ENCODE measurements around the gene DUSP8.
"Not testable (repeated sequence)": the region's sequence is repeated elsewhere in the genome, so short reads cannot be mapped to it uniquely, and the experiment has no call there.

Gene DUSP8

DNA sequence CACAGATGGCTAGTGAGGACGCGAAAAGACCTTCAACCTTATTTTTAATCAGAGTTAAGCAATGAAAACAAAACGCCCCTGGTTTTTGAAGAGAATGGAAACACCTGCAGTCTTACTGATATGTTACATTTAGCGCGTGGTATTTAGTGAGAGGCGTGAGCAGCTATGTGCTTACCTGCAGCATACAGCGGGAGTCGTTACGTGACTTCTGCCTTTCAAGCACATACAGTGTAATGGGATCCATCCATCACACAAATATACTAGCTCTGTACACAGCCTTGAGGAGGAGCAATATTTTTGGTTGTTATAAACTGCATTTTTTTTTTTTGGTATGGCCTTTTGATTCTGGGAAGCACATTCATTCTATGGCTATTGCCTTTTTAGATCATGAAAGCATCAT, 20.6 kb upstream of the DUSP8 start:
- no peak overlapping the region for H3K4me3 ChIP-seq (replicated peaks; ENCODE audit: insufficient read depth, low read length)
- TF ChIP-seq GABPA (IDR thresholded peaks at IDR 0.05; ENCODE audit: low read depth): no peak
- TF ChIP-seq, protein P1, sequence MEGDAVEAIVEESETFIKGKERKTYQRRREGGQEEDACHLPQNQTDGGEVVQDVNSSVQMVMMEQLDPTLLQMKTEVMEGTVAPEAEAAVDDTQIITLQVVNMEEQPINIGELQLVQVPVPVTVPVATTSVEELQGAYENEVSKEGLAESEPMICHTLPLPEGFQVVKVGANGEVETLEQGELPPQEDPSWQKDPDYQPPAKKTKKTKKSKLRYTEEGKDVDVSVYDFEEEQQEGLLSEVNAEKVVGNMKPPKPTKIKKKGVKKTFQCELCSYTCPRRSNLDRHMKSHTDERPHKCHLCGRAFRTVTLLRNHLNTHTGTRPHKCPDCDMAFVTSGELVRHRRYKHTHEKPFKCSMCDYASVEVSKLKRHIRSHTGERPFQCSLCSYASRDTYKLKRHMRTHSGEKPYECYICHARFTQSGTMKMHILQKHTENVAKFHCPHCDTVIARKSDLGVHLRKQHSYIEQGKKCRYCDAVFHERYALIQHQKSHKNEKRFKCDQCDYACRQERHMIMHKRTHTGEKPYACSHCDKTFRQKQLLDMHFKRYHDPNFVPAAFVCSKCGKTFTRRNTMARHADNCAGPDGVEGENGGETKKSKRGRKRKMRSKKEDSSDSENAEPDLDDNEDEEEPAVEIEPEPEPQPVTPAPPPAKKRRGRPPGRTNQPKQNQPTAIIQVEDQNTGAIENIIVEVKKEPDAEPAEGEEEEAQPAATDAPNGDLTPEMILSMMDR (IDR thresholded peaks at IDR 0.05; ENCODE audit: insufficient read depth, low read length): no peak
- TF ChIP-seq, protein P2, sequence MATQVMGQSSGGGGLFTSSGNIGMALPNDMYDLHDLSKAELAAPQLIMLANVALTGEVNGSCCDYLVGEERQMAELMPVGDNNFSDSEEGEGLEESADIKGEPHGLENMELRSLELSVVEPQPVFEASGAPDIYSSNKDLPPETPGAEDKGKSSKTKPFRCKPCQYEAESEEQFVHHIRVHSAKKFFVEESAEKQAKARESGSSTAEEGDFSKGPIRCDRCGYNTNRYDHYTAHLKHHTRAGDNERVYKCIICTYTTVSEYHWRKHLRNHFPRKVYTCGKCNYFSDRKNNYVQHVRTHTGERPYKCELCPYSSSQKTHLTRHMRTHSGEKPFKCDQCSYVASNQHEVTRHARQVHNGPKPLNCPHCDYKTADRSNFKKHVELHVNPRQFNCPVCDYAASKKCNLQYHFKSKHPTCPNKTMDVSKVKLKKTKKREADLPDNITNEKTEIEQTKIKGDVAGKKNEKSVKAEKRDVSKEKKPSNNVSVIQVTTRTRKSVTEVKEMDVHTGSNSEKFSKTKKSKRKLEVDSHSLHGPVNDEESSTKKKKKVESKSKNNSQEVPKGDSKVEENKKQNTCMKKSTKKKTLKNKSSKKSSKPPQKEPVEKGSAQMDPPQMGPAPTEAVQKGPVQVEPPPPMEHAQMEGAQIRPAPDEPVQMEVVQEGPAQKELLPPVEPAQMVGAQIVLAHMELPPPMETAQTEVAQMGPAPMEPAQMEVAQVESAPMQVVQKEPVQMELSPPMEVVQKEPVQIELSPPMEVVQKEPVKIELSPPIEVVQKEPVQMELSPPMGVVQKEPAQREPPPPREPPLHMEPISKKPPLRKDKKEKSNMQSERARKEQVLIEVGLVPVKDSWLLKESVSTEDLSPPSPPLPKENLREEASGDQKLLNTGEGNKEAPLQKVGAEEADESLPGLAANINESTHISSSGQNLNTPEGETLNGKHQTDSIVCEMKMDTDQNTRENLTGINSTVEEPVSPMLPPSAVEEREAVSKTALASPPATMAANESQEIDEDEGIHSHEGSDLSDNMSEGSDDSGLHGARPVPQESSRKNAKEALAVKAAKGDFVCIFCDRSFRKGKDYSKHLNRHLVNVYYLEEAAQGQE (IDR thresholded peaks at IDR 0.05; ENCODE audit: insufficient replicate concordance, low read depth): no peak
- TF ChIP-seq SPI1 (IDR thresholded peaks at IDR 0.05; ENCODE audit: borderline replicate concordance, low read depth): no peak
- no peak for TF ChIP-seq POLR2AphosphoS5 (IDR thresholded peaks at IDR 0.05; ENCODE audit: low read depth)
- DNase-seq (ENCODE audit: low read depth in 1 of 2, low spot score in 1 of 2): no peak
- H3K27me3 ChIP-seq (ENCODE audit: insufficient read depth, poor library complexity, severe bottlenecking): peaks cover 3% of the 10 kb centered on the region
- H3K27ac ChIP-seq (replicated peaks): no peak overlapping the region

DNA sequence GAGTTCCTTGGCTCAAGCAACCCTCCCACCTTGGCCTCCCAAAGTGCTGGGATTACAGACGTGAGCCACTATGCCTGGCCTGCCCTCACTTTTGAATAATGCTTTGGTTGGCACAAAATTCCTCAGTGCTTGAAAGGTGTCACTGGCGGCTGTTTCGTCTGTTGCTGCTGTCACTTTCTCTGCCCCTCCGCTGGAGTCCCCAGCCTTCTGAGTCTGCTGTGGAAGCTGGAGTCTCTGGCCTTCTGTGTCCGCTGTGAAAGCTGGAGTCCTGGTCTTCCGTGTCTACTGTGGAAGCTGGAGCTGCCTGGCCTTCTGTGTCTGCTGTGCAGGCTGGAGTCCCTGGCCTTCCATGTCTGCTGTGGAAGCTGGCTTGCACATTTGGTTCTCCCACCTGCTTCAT, 17.9 kb upstream of the DUSP8 start:
- H3K27ac ChIP-seq (replicated peaks): no peak overlapping the region
- peaks cover 3% of the 10 kb centered on the region for H3K27me3 ChIP-seq (ENCODE audit: insufficient read depth, poor library complexity, severe bottlenecking)
- TF ChIP-seq POLR2AphosphoS5 (IDR thresholded peaks at IDR 0.05; ENCODE audit: low read depth) (no peak), GABPA (IDR thresholded peaks at IDR 0.05; ENCODE audit: low read depth) (no peak), SPI1 (IDR thresholded peaks at IDR 0.05; ENCODE audit: borderline replicate concordance, low read depth) (no peak)
- TF ChIP-seq, protein P2 (IDR thresholded peaks at IDR 0.05; ENCODE audit: insufficient replicate concordance, low read depth): no peak
- TF ChIP-seq, protein P1 (IDR thresholded peaks at IDR 0.05; ENCODE audit: insufficient read depth, low read length): no peak
- H3K4me3 ChIP-seq (replicated peaks; ENCODE audit: insufficient read depth, low read length): no peak overlapping the region
- DNase-seq (ENCODE audit: low read depth in 1 of 2, low spot score in 1 of 2): no peak

DNA sequence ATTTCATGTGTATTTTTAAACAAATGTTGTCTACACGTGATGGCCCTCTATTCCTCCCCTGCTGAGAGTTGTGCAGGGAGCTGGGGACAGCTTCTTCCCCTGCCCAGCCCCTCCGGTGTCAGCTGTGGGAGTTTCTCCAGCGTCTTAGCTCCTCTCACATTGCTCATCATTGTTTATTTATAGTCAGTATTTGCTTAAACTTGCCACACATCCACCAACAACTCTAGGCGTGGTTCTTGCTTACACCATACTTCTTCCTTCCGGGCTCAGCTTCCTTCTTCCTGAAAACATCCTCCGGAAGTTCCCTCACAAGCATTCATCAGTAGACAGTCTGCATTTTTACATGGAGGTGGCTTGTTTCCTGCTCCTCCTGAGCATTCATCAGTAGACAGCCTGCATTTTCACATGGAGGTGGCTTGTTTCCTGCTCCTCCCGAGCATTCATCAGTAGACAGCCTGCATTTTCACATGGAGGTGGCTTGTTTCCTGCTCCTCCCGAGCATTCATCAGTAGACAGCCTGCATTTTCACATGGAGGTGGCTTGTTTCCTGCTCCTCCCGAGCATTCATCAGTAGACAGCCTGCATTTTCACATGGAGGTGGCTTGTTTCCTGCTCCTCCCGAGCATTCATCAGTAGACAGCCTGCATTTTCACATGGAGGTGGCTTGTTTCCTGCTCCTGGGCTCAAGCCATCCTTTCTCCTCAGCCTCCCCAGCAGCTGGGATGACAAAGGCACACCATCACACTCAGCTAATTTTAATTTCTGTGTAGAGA, 17.3 kb upstream of the DUSP8 start:
- peak; percentile 31 to 52 for DNase-seq (ENCODE audit: low read depth in 1 of 2, low spot score in 1 of 2)
- not testable (repeated sequence) for H3K4me3 ChIP-seq (replicated peaks; ENCODE audit: insufficient read depth, low read length); H3K27me3 ChIP-seq (ENCODE audit: insufficient read depth, poor library complexity, severe bottlenecking); H3K27ac ChIP-seq (replicated peaks)

DNA sequence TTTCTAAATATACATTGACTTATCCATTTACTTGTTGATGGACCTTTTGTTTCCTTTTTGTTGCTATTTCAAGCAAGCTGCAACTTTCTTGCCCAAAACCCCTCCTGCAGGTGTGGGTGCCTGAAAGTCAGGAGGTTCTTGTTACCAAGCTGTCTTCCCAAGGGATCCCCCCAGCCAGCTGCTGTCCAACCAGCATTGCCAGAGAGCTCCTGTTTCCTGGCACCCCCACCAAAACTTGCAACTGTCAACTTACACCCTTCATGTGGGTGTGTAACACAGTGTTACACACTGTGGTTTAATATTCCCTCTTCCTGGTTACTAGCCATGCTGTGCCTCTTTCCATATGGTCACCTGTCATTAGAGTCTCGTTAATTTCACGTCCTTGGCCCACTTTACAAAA, 14.6 kb upstream of the DUSP8 start:
- no peak overlapping the region for H3K4me3 ChIP-seq (replicated peaks; ENCODE audit: insufficient read depth, low read length)
- peaks cover 3% of the 10 kb centered on the region for H3K27me3 ChIP-seq (ENCODE audit: insufficient read depth, poor library complexity, severe bottlenecking)
- H3K27ac ChIP-seq (replicated peaks): no peak overlapping the region
- DNase-seq (ENCODE audit: low read depth in 1 of 2, low spot score in 1 of 2): no peak
- TF ChIP-seq GABPA (IDR thresholded peaks at IDR 0.05; ENCODE audit: low read depth): no peak
- no peak for TF ChIP-seq SPI1 (IDR thresholded peaks at IDR 0.05; ENCODE audit: borderline replicate concordance, low read depth)
- TF ChIP-seq POLR2AphosphoS5 (IDR thresholded peaks at IDR 0.05; ENCODE audit: low read depth): no peak

DNA sequence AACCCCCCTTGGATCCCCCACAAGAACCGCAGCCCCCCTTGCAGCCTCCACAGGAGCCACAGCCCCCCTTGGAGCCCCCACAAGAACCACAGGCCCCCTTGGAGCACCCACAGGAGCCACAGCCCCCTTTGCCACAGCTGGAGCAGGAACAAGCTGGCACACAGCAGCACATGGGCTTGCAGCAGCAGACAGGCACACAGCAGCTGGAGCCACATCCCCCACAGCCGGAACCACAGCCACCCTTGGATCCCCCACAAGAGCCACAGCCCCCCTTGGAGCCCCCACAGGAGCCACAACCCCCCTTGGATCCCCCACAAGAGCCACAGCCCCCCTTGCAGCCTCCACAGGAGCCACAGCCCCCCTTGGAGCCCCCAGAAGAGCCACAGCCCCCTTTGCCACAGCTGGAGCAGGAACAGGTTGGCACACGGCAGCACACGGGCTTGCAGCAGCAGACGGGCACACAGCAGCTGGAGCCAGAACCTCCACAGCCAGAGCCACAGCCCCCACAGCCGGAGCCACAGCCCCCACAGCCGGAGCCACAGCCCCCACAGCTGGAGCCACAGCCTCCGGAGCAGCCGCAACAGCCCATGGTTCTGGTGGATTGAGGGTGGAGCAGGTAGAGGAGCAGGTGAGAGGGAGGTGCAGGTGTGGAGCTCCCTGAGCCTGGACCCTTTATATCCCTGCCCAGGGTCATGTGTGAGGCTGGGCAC, 12.7 kb upstream of the DUSP8 start, which contains the start of gene KRTAP5-1:
TSS of gene KRTAP5-1 (minus strand) at position 623 of the 710 bp plus-strand sequence. CDS start at position 589, 34 bp downstream.
- not testable (repeated sequence) for H3K4me3 ChIP-seq (replicated peaks; ENCODE audit: insufficient read depth, low read length); H3K27ac ChIP-seq (replicated peaks); H3K27me3 ChIP-seq (ENCODE audit: insufficient read depth, poor library complexity, severe bottlenecking); DNase-seq (ENCODE audit: low read depth in 1 of 2, low spot score in 1 of 2)

DNA sequence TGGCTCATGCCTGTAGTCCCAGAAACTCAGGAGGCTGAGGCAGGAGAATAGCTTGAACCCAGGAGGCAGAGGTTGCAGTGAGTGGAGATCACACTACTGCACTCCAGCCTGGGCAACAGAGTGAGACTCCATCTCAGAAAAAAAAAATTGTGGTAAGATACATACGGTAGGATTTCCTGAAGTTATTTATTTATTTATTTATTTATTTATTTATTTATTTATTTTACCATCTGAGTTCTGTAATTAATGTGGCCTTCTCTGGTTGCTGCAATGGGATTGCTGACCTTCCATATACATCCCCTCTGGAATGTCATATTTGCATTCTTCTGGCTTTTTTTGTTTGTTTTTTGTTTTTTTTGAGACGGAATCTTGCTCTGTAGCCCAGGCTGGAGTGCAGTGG, 10.8 kb upstream of the DUSP8 start:
- not testable (repeated sequence) for H3K27ac ChIP-seq (replicated peaks); H3K27me3 ChIP-seq (ENCODE audit: insufficient read depth, poor library complexity, severe bottlenecking); H3K4me3 ChIP-seq (replicated peaks; ENCODE audit: insufficient read depth, low read length); DNase-seq (ENCODE audit: low read depth in 1 of 2, low spot score in 1 of 2)
